MV-4-11 (cell line): Measurements from ENCODE around the gene ZCCHC8.

Experiments
- DNase-seq: peaks from one replicate; lab custom pipeline; 2025; lab: John Stamatoyannopoulos, UW

The ZCCHC8 gene

DNA sequence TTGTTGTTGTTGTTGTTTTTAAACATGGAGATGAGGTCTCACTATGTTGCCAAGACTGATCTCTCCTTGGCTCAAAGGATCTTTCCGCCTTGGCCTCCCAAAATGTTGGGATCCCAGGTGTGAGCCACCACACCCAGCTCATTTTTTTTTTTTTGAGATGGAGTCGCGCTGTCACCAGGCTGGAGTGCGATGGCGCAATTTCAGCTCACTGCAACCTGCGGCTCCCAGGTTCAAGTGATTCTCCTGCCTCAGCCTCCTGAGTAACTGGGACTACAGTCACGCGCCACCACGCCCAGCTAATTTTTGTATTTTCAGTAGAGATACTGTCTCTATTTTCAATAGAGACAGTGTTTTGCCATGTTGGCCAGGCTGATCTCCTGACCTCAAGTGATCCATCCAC lies 73.3 kb downstream of the ZCCHC8 start:
- DNase-seq: no peak

DNA sequence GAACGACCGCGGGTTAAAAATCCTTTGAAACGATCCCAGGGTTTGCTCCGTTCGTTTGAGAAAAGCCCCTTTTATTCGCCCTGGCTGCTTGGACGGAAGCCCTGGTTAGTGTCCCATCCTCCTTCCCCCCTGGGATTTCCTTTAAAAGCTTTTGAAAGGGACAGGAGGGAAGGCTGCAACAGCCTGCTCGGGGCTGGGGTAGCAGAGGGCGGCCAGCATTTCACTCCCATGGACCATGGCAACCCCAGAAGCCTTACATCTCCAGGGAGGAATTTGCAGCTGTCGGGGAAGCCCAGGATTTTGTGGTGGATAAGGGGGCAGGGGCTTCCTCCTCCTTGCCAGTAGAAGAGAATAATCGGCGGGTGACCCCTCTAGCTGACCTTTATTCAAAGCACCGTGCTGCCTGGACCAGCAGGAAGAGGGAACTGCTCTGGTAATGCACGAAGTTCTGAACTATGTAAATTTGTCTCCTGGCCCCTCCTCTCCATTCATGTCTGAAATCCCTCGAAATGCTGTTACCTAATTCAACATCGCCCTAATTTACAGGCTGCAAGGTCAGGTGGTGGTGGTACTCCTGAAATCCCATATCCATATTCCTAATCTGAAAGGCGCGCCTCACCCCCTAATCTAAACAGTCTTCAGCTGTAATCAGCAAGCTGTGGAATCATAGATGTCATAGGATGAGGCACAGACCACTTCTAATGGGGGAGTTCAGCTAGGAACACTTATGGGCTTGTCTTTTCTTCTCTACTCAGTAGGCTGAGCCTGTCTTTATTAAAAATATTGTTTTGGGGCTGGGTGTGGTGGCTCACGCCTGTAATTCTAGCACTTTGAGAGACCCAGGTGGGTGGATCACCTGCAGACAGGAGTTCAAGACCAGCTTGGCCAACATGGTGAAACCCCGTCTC lies 77.2 kb downstream of the ZCCHC8 start:
- DNase-seq: no peak

DNA sequence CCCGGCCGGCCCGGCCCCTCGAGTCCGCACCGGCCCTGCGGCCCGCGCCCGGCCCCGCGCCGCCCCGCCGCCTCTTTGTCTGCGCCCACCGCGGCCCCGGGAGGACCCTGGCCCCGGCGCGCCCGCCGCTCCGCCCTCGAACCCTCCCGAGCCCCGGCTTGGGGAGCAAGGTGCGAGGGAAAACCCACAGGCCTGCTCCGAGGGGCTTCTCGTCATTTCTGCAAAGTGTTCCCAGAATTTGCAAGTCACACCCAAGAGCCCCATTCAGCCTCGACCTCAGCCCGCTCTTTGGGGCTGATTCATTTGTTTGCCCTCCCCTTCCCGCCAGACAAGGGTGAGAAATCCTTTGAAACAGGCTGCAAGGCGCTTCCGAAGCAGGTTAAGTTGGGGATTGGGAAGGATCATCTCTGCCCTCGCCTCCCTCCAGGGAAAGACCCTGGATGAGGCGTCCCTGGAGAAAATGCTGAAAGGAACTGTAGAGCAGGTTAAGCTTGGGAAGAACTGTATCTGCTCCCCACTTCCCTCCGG lies 77.9 kb downstream of the ZCCHC8 start:
- DNase-seq: no peak

DNA sequence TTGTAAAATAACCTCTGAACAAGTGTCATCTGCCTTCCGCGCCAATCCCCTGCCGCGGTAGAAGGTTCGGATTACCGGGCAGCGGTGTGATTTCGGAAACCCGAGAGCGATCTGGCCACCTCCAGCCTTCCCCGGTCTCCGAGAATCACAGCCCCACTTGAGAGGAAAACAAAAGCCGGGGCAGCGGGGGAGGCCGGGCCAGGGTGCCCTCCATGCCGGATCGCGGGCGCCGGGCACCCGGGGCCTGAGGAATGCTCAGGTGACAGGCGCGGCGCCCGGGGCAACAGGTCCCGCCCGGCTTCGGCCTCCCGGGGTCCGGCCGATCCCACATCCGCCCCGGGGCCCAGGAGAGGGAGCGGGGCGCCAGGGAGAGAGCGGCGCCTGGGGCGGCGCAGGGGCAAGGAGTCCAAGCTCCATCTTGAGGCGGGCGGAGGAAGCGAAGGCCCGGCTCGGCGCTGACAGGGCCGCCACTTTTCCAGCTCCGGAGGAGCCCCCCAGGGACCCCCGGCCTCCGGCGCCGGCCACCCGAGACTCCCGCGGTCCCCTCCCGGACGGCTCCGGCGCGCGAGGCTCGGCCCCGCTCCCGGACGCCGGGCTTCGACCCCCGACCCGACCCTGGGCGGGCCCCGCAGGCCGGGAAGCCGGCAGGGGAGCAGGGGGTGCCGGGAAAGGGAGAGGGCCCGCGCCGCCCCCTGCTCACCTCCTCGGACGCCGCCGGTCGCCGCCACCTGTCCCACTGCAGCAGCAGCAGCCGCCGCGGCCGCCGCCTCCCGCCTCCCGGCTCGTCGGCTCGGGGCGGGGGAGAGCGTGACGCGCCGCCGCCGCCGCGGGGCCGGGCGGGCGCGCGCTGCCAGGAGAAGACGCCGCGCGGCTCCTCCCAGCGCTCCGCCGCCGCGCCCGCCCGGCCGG lies 78.7 kb downstream of the ZCCHC8 start, which contains the start of gene CLIP1:
Gene CLIP1, minus strand, starts transcription at position 849 of the 909 bp plus-strand sequence. CDS start 42,217 bp downstream, outside the sequence.
- DNase-seq: peak; percentile 19
